NCI-H2196 treated with DMSO at 0.1 percent for 48 hours (cell line): ENCODE data around the gene MACROH2A1.

Experiments used
- DNase-seq: peaks from one replicate; lab custom pipeline; 2025; ENCODE audit not compliant: unreplicated experiment; lab: John Stamatoyannopoulos, UW

Gene MACROH2A1

GRCh38 chr5:135398160-135398854, 724 bp downstream of the MACROH2A1 start:
- DNase-seq = peak; percentile 24

- DNase-seq = no peak
Measured at GRCh38 chr5:135397084-135397483, 1.9 kb downstream of the MACROH2A1 start.

DNA sequence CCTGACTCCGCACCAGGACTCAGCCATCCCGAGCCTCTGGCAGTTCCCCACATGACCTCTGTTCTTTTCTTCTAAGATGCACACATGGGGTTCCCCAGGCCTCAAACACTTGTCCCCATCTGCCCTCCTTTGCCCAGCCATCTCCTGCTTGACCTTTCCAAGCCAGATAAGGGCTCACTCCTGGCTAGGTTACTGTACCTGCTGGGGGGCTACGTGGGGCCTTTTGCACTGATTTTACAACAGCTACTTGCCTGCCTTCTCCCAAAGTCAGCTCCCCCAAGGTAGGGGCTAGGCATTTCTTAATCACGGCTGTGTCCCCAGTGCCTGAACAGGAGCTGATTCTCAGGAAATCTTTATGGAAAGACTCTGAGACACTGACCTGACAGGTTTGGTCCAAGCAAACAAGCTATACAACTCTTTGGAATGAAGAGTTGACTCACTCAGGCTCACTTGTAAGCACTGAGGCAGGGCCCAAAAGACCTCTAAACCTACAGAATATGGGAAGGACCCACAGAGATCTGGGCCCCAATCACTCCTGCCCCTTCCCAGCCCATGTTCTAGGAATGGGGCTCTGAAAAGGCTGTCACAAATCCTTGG, 2.5 kb downstream of the MACROH2A1 start:
- DNase-seq = no peak

DNA sequence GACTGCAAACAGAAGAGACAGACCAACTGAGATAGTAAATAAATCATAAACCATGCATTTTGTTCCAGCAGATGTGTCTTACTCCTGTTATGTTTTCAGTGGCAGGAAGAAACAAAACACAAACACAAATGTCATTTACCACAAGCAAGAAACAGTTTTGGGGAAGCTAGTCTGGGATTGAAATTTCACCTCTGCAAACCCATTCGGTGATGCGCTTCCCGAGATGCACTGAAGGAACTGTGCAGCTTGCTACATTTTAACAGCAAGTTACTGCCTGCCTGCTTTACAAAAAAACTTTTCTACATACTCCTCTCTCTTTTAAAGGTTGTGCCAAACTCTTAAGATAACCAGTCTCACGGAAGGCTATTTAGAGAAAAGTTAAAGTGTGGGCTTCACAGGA, 3.2 kb downstream of the MACROH2A1 start:
- no peak for DNase-seq

- no peak for DNase-seq
Measured at GRCh38 chr5:135395451-135395850, 3.6 kb downstream of the MACROH2A1 start.

DNA sequence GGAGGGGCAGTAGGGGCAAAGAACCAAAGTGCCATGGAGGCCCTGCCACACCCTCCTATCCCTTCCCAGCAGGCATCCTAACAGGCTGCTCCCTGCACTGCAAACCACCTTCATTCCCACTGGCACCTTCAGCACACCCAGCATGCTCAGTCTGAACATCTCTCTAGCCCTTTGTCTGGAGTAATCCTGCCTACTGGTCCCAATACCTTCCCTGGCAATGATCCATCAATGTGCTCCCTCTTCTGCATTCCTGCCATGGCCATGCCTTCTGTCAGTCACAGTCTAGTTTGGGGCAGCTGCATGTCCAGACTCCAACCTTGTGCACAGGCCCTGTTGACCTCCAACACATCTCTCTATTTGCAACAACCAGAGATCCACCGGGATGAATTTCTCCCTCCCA, 4.9 kb downstream of the MACROH2A1 start:
- no peak for DNase-seq

GRCh38 chr5:135393691-135394090, 5.3 kb downstream of the MACROH2A1 start:
- no peak for DNase-seq

DNA sequence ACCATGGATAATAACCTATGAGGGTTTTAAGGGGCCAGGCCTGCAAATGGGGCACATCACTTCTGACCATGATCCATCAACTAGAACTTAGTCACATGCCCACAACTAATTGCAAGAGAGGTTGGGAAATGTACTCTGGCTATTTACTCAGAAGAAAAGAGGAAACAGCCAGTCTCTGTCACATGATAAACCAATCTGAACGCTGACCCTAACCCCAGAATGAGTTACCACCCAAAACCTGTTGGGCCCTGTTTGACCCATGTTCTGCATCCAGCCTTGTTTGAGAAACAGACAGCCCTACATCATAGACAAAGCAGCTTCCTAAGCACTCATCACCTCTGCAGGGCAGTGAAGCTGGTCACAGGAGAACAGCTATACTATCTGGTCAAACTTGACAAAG, 5.8 kb downstream of the MACROH2A1 start:
- no peak for DNase-seq

- DNase-seq = no peak
Measured at GRCh38 chr5:135392256-135392655, 6.8 kb downstream of the MACROH2A1 start.

DNA sequence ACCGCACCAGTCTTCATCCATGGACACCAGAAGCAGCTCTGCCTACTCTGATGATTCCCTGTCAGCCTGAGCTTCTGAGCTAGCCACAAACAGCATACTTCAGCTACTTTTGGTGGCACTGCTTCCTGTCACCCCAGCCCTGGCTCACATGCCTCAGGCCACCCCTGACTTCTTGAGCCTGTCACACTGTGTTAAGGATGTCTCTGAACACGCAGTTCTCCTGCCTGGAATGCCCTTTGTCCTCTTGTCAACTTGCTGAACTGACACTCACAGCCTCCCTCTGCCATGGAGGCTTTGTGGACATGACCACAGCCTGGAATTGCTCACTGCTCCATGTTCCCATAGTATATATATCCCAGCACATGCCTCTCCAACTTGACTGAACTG, 7.2 kb downstream of the MACROH2A1 start:
- DNase-seq = no peak

- DNase-seq = no peak
Measured at GRCh38 chr5:135391116-135391868, 7.7 kb downstream of the MACROH2A1 start.

DNA sequence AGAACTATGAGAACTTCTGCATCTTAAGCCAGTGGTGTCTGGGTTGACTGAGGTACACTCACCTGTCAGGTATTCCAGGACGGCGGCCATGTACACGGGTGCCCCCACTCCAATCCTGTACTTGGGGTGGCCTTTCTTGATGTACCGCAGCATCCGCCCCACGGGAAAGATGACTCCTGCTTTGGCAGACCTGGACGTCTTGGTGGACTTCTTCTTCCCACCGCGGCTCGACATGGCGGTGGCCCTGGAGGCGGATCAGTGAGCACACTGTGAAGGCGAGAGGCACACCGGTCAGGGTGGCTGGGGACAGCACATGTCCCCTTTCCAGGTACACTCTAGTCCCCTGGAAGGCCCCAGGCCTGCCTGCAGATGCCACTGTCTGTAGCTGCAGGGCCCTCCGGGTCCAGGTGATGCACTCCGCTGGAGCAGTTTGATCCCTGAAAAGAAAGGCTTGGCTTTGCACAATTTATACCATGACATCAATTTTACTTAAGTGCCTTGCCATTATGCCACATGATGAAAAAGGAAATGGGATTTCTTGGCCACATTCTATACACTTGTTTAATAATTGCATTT, 10.1 kb downstream of the MACROH2A1 start:
- no peak for DNase-seq

DNA sequence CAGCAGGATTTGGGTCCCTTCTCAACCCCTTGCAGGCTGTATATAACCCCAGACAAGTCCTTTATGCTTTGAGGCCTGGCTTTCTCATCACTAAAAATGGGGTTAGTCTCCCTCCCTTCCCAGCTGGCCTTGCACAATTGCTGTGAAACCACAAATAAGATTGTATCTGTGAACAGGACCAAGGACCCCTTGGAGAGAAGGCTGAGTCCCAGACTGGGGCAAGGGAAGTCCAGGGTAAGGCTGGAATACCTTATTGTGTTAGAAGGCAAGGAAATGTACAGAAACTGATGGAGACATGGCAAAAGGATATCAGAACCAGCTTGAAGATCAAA, 11.4 kb downstream of the MACROH2A1 start:
- no peak for DNase-seq

- no peak for DNase-seq
Measured at GRCh38 chr5:135386886-135387628, 12.0 kb downstream of the MACROH2A1 start.

- DNase-seq = no peak
Measured at GRCh38 chr5:135386096-135386495, 12.9 kb downstream of the MACROH2A1 start.

DNA sequence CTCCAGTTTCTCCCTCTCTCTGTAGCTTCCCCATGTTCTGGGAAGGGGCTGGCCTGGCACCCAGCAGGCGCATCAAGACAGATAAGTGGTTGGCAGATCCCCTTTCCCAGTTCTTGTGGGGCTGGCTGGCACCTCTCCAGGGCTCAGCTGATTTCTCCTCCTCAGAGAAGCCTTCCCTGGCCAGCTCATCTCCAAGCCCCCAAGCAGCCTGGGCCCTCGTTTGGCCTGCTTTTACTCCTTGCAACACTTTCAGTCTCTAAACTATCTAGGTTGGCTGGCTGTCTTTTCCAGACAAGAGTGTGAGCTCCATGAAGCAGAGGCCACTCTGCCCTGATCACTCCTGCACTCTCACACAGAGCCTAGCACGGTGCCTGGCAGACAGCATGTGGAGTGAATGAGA, 13.5 kb downstream of the MACROH2A1 start:
- no peak for DNase-seq

GRCh38 chr5:135384898-135385297, 14.1 kb downstream of the MACROH2A1 start:
- no peak for DNase-seq

DNA sequence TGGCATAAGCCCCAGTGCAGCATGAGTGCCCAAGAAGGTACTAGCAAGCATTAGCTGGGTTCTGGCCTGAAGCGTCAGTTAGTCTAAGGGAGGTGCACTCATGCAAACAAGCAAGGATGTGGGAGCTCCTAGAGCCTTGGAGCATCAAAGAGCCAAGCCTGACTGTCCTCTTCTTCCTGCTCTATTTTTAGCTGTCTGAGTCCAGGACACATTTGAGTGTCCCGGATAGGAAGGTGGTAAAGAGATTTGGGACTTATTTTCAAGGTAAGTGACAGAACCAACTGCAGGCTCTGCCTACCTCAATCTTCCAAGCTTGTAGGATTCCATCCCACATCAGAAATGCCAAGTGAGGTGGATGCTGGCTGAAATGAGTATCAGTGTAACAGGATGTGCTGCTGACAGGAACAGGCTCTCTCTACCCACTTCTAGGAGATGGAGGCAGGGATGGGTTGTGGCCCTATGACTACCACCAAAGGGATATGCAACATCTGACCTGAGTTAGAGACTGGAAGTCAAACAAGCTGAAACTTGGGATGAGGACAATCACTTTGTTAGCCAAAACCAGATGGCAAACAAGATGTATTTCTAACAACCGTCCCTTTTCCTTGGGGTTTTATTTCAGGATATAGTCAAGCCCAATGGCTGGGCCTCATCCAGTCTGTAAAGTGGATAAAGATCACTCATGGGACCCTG, 15.1 kb downstream of the MACROH2A1 start:
- DNase-seq = no peak

GRCh38 chr5:135382981-135383380, 16.1 kb downstream of the MACROH2A1 start:
- DNase-seq = no peak

DNA sequence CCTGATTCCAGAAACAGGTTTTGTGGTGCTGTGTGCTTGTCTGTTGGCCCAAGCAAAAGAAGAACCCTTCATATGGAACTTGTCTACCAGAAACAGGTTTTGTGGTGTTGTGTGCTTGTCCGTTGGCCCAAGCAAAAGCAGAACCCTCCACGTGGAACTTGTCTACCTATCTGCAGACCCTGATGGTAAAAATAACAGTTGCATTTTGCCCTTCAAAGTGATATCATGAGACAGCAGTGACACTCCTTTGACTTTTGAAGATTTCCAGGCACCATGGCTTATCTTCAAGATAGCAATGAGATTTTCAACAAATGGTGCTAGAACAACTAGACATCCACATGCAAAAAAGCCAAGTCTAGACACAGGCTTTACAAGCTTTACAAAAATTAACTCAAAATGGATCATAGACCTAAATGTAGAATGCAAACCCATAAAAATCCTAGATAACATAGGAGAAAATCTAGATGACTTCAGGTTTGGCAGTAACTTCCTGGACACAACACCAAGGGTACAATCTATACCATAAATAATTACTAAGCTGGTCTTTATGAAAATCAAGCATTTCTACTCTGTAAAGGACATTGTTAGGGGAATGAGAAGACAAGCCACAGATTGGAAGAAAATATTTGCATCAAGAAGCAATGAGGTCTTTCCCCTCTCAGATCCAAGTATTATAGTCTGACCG, 16.8 kb downstream of the MACROH2A1 start:
- DNase-seq = no peak
